ENCODE results near the gene ABCA4.

- TF ChIP-seq CTCF (IDR thresholded peaks at IDR 0.05) (no peak), POLR2A (IDR thresholded peaks at IDR 0.05) (no peak)
These were observed 62.2 kb downstream of the ABCA4 start for GRCh38 chr1:94058766-94059165.
